H1 (cell line): Measurements from ENCODE around the gene GAK. TPM values are rescaled to one million over a fixed set of nuclear protein-coding genes. Genes with fewer than 3 reads are reported as not detected.

Source experiments
- polyA plus RNA-seq, 7 experiments: library from polyadenylated mRNA; depleted of rRNA in 3 of 7; stranded (reverse) in 5 of 7; unstranded in 2 of 7; fragments of >200 nt in 5 of 7; fragments of 200-250 nt in 2 of 7; gene quantifications; 1 replicate in 5 of 7; 2 replicates in 1 of 7; 4 replicates in 1 of 7; pipeline versions ENCODE4 v1.2.1 to v1.2.3, GENCODE V29; 2011 to 2013; ENCODE audit warnings: missing spikeins in 2 of 7, mixed read lengths in 2 of 7
- total RNA-seq: library from RNA; stranded (reverse); fragmentation: NEBNext Ultra II Directional; extraction: Animal tissue kit (Norgen Biotek cat#: 25700); gene quantifications from 2 replicates; pipeline ENCODE4 v1.2.1, GENCODE V29; 2021

The GAK gene
- total and polyA plus RNA-seq, 2 of the 8 experiments (the other 6 are each of a cell fraction or from before 2014, with no cell fraction given), result 31.5 to 70.8 TPM

Other genes starting within 250 kb of the GAK start
- gene SLC49A3, start 243.2 kb downstream of the GAK start, total RNA-seq, result 5.7 and 8.8 TPM in 2 replicates
- gene SLC49A3, start 243.2 kb downstream of the GAK start, polyA plus RNA-seq (2011; rRNA removed), result 5.0 and 6.7 TPM in 2 replicates
- 49.7 and 52.9 TPM in 2 replicates for gene PCGF3, start 226.5 kb downstream of the GAK start, total RNA-seq
- 52.7 and 67.4 TPM in 2 replicates for gene PCGF3, start 226.5 kb downstream of the GAK start, polyA plus RNA-seq (2011; rRNA removed)
- gene CPLX1, start 106.2 kb downstream of the GAK start, total RNA-seq, result 0.56 and 0.67 TPM in 2 replicates
- 0.32 and 1.3 TPM in 2 replicates for gene CPLX1, start 106.2 kb downstream of the GAK start, polyA plus RNA-seq (2011; rRNA removed)
- gene TMEM175, start 144 bp upstream of the GAK start, total RNA-seq, result 3.0 and 4.9 TPM in 2 replicates
- gene TMEM175, start 144 bp upstream of the GAK start, polyA plus RNA-seq (2011; rRNA removed), result 20.7 and 32.8 TPM in 2 replicates
- gene DGKQ, start 41.3 kb upstream of the GAK start, total RNA-seq, result 9.3 and 9.7 TPM in 2 replicates
- 7.3 and 14.5 TPM in 2 replicates for gene DGKQ, start 41.3 kb upstream of the GAK start, polyA plus RNA-seq (2011; rRNA removed)
- 4.8 and 6.5 TPM in 2 replicates for gene IDUA, start 54.7 kb upstream of the GAK start, total RNA-seq
- gene IDUA, start 54.7 kb upstream of the GAK start, polyA plus RNA-seq (2011; rRNA removed), result 2.8 and 5.8 TPM in 2 replicates
- gene SLC26A1, start 61.1 kb upstream of the GAK start, total RNA-seq, result not detected in 2 replicates
- 0.11 and 0.14 TPM in 2 replicates for gene SLC26A1, start 61.1 kb upstream of the GAK start, polyA plus RNA-seq (2011; rRNA removed)
- 18.8 and 18.9 TPM in 2 replicates for gene FGFRL1, start 79.3 kb upstream of the GAK start, total RNA-seq
- 34.6 and 38.9 TPM in 2 replicates for gene FGFRL1, start 79.3 kb upstream of the GAK start, polyA plus RNA-seq (2011; rRNA removed)
- gene RNF212, start 181.2 kb upstream of the GAK start, total RNA-seq, result 3.4 and 3.9 TPM in 2 replicates
- 3.7 and 5.4 TPM in 2 replicates for gene RNF212, start 181.2 kb upstream of the GAK start, polyA plus RNA-seq (2011; rRNA removed)
- gene SPON2, start 240.3 kb upstream of the GAK start, total RNA-seq, result 2.8 and 3.2 TPM in 2 replicates
- gene SPON2, start 240.3 kb upstream of the GAK start, polyA plus RNA-seq (2011; rRNA removed), result 2.8 and 5.2 TPM in 2 replicates